Hematopoietic multipotent progenitor cell (in vitro differentiated cells): ENCODE measurements around the gene GALNT12. TPM values are rescaled to one million over a fixed set of nuclear protein-coding genes. Genes with fewer than 3 reads are reported as not detected.

Experiments
- DNase-seq, 3 donors: peaks; one replicate each; pipeline ENCODE4 v3.0.0-alpha.2; 2011 to 2015; ENCODE audit warnings: low read depth in 2 of 3, low spot score in 2 of 3
- total RNA-seq: library from RNA; depleted of rRNA; stranded (reverse); fragments of >200 nt; gene quantifications from one replicate; pipeline ENCODE4 v1.2.3, GENCODE V29; 2012

GALNT12 gene
- total RNA-seq = 6.5 TPM

GRCh38 chr9:98807070-98807813, at the start of gene GALNT12:
Gene GALNT12, plus strand, starts transcription at chr9:98807670. Its CDS starts 29 bp downstream, at chr9:98807699.
- DNase-seq = peak in 2 of 3 donors; percentile 58 to 60

GRCh38 chr9:98760231-98760630, 47.2 kb upstream of the GALNT12 start:
- no peak for DNase-seq

GRCh38 chr9:98763986-98764745, 43.3 kb upstream of the GALNT12 start:
- DNase-seq = no peak

GRCh38 chr9:98765256-98765655, 42.2 kb upstream of the GALNT12 start:
- DNase-seq = no peak

GRCh38 chr9:98766586-98766985, 40.9 kb upstream of the GALNT12 start:
- no peak for DNase-seq

- DNase-seq = no peak
Measured at GRCh38 chr9:98767196-98767595, 40.3 kb upstream of the GALNT12 start.

- no peak for DNase-seq
Measured at GRCh38 chr9:98767915-98768314, 39.6 kb upstream of the GALNT12 start.

GRCh38 chr9:98768344-98768743, 39.1 kb upstream of the GALNT12 start:
- no peak for DNase-seq

GRCh38 chr9:98770717-98771116, 36.8 kb upstream of the GALNT12 start:
- no peak for DNase-seq

GRCh38 chr9:98771209-98771874, 36.1 kb upstream of the GALNT12 start:
- DNase-seq = no peak

GRCh38 chr9:98772364-98773155, 34.9 kb upstream of the GALNT12 start:
- no peak for DNase-seq

- no peak for DNase-seq
Measured at GRCh38 chr9:98773721-98774120, 33.7 kb upstream of the GALNT12 start.

- peak in 2 of 3 donors; percentile 39 to 47 for DNase-seq
Measured at GRCh38 chr9:98774746-98775145, 32.7 kb upstream of the GALNT12 start.

GRCh38 chr9:98775831-98776441, 31.5 kb upstream of the GALNT12 start:
- DNase-seq = peak in 2 of 3 donors; percentile 60 to 83

GRCh38 chr9:98777618-98778017, 29.9 kb upstream of the GALNT12 start:
- no peak for DNase-seq

GRCh38 chr9:98778251-98778650, 29.2 kb upstream of the GALNT12 start:
- DNase-seq = no peak

- DNase-seq = no peak
Measured at GRCh38 chr9:98778711-98779530, 28.5 kb upstream of the GALNT12 start.

- DNase-seq = no peak
Measured at GRCh38 chr9:98780059-98780749, 27.3 kb upstream of the GALNT12 start.
